Activated CD4-positive, alpha-beta T cell treated with anti-CD3 and anti-CD28 coated beads, Interleukin-2, Interleukin-4, amounts not matched to agents 100 ng/mL and 50 ng/mL, durations not matched to agents 16 hours and 8 hours (primary cell): ENCODE data around the gene ATG2A.

Source experiments
- DNase-seq: peaks from one replicate; pipeline ENCODE4 v3.0.0-alpha.2; 2020; ENCODE audit warnings: low spot score

The ATG2A gene

DNA sequence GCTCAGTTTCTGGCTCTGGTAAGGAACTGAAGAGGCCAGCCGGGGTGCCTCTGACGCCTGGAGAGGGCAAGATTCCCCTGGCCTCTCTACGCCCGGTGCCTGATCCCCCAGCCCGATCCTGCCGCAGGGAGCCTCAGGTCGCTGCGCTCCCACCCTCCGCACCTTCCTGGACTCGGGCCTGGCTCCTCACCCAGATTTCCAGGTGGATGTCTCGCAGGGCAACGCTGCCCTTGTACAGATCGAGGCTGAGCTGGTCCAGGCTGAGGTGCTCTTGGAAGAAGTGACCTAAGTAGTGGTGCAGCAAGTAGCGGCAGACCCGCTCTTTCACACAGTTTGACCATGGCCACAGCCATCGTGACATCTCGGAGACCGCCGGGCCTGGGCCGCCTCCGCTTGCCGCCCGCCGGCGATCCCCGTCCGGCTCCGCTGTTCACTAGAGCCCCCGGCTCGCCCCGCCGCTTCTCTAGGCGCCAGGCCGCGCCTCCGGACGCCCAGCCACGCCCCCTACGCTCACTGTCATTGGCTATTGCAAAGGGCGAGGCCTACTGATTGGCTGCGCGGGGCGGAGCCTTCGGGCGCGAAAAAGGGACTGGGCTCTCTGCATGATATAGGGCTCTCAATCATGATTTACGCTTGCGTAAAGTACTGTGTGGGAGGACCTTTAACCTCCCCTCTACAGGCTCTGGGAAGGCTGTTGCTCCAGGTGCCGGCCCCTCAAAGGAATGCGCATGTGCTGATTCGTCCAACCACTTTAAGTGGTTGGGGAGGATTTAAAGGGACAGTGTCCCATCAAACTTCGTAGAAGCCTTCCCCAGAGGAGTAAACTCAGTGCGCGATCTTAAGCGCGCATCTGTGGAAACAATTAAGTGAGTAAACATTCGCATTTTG is at the start of gene ATG2A:
Gene ATG2A, minus strand, starts transcription at position 435 of the 888 bp plus-strand sequence. Its CDS starts 74 bp downstream, at position 361.
- peak; percentile 99 for DNase-seq

DNA sequence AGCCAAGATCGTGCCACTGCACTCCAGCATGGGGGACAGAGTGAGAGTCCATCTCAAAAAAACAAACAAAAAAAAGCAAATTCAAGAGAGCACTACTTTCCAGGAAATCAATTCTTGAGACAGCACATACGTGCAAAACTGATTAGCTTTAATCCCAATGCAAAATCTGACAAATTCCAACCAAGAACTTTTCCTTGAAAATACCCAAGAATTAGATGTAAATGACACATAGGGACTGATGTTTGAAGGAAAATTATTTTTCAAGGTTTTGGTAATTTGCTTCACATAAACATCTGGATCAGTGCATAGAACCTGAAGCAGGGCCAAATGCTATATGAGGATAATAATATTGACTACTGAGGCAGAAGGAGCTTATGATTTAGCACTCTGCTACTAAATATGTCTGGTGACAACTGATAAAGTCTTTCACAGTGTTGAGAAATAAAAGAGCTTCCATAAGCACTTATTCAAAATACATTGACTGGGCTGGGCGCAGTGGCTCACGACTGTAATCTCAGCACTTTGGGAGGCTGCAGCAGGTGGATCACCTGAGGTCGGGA is 46.1 kb upstream of the ATG2A start:
- DNase-seq, result no peak

DNA sequence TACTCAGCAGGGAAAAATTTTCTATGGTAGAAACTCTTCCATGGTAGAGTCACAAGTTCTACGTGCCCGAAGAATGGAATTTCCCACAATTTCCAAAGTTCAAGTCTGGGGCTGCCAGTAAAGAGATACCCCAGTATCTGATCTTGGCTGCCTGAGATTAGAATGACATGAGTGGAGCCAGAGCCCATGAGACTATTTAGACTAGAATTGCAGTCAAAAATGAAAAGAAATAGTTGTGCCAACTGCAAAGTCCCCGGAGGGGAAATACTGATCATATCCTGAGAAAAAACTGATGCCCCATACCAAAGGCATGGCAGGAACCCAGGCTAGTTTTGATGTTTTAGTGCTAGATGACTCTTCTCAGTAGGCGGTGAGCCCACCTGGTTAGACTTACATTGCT is 43.7 kb upstream of the ATG2A start:
- DNase-seq, result no peak

DNA sequence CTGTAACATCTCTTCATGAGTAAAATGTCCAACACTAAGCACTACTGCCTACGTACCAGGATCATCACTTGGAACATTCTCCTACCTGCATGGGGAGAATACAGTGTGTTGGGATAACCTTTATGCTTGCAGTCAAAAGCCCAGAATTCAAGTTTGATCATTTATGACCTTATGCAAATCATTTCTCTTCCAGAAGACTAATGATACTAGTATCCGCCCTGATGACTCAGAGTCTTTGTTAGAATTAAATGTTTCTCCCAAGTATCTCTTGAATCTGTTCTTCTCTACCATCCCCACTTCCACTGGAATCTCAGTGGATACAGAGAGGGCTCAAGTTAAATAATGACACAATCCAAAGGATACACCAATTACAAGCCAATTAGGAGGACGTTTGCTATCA is 42.5 kb upstream of the ATG2A start:
- DNase-seq, result no peak

DNA sequence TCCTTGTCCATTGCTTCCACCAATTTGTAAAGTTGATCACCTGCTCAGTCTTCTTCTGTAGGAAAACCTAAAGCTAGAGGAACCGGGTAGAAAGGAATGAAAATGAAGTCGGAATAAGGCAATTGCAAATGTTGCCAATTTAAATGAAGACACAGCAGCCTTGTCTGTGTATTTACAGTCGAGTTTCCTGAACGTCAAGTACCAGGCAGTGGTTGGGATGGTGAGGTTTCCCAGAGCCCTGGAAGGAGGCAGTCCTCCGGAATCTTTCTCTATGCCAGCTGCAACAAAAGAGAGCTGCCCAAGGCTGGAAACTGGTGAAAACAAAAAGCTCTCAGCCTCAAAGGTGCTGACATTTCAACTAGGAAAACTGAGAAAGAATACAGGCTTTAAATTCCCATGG is 37.2 kb upstream of the ATG2A start:
- no peak for DNase-seq

DNA sequence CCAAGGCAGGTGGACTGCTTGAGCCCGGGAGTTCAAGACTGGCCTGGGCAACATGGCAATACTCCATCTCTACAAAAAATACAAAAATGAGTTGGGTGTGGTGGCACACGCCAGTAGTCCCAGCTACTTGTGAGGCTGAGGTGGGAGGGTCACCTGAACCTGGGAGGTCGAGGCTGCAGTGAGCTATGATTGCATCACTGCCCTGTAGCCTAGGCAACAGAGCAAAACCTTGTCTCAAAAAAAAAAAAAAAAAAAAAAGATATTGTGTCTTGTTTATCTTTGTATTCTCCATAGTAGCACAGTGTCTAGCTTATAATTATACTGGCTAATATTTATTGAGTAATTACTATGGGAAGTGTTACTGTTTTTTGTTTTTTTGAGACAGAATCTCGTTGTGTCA is 34.5 kb upstream of the ATG2A start:
- no peak for DNase-seq

DNA sequence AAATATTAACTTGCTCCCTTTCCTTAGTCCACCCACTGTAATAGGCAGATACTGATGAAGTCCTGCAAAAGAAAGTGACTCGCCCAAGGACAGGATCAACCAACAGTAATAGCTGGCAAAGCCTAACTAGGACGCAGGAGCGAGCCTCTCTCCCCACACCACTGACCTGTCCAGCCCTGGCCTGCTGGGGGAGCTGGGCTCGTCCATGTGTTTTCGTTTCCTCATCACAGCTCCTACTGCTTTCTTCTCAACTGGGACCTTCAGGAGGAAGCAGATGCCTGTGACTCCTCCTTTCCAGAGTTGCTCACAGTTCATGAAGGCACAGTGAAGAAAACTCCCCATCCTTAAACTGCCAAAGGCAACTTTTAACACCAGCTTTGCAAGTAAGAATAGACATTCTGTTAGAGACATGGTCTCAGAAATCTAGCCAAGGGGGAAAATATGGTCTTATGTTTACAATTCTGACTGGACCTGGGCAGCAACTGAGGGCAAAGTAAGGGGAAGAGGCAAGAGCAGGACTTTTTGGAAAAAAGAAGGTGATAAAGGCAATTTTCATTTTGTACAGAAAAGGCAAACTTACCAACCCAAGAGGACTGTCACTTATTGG is 30.3 kb upstream of the ATG2A start:
- DNase-seq, result no peak

DNA sequence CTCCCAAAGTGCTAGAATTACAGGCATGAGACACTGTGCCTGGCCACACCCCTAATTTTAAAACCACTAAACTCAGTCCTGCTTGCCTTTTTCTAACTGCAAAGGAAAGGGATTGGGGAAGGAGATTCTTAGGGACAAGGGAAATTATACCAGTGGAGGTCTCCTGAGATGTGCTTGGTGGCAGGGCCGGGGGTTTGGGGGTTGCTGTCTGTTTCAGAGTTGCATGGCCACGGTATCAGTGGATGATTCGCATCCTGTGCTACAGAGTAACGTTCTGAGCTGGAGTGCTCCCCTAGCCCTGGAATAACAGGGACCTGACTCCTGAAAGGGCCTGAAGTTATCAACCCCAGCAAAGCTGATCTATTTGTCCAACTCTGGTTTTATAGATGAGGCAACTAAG is 19.5 kb upstream of the ATG2A start:
- DNase-seq, result no peak

DNA sequence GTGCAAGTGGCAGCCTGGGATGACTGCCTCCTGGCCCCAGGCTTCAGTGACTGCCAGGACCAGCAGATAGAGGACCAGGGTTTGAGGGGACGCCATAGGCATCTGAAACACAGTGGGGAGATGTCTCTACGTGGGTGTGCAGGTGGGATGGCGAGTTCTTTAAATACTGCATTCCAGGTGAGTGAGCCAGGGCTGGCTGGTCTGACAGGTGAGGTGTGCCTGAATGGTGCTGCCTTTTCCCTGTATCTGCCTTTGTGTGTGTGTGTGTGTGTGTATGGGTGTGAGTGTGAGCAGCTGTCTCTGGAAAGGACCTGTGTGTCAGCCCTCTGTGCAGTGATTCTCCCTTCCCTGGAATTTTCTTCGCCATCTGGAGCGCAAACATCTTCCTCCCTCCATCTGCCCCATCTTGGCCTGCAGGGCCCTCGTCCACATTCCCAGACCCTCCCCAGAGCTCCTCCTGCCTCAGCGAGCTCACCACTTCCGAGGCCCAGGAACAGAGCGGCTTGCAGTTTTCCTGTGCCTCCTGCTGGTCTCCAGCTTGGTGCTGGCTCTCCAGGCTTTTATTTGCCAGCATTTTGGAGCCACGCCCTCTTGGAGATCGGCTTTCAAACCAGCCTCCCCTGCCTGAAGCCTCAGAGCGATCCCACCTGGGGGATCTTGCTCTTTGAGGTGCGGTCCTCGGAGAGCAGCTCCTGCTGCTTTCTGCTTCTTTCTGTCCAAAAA is 18.5 kb upstream of the ATG2A start, which contains the start of gene GPHA2:
Gene GPHA2, minus strand, starts transcription at position 535 of the 723 bp plus-strand sequence. Its CDS starts 433 bp downstream, at position 102.
- DNase-seq, result no peak

DNA sequence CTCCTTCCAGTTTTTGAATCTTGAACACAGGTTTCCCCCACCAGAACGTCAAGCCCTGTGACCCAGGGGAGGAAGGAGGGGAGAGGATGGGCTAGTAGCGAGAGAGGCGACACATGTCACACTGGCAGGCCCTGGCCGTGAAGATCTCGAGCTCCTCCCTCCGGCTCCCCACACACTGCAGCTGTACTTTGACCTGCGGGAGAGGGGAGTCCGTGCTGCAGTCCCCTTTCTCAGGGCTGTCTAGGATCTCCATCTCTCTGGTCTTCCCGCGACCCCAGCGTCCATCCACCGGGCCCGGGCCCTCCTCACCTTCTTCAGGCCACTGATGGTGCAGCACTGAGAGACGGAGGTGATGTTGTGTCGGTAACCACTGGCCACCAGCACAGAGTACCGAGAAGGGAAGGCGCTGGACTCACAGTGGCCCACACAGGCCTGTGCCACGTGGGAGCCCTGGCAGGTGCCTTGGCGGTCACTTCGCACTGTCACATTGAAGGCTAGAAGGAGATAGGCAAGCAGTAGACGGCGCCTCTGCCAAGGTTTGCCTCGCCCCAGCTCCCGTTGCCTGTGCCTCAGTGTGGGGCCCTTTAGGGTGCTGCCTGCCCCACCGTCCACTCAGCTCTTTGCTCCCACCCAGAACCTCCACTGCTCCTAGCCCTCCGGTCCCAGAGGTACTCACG is 17.8 kb upstream of the ATG2A start:
- no peak for DNase-seq

DNA sequence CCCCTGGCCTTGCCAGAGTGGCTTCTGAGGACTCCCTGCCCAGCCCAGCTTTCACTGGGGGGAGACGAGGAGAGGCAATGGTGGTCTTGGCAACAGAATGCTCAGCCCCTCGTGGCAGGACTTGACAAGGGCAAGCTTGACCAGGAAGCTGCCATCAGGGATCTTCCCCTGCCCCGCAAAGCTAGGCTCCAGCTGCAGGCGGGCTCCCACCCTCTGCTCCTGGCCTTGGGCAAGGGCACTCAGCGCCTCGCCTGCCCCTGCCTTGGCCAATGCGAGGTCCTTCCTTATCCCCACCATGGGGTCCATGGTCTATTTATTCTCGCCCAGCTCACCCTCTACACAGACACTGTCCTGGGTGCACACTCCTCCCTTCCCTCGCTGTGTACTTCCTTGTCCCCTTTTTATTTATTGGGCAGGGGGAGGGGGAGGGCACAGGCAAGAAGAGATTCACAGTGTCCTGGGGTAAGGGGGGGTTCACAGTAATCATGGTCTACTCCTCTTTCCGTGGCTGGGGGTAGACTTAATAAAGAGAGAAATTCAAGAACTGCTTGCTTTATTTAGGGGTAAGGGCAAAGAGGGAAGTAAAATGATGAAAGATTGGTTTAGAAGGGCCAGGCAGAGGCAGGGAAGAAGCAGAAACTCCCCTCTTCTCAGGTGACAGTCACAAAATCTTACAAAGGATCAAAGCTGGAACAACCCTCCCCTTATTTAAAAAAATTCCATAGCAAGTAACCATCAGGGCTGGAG is 17.1 kb upstream of the ATG2A start:
- DNase-seq, result no peak

DNA sequence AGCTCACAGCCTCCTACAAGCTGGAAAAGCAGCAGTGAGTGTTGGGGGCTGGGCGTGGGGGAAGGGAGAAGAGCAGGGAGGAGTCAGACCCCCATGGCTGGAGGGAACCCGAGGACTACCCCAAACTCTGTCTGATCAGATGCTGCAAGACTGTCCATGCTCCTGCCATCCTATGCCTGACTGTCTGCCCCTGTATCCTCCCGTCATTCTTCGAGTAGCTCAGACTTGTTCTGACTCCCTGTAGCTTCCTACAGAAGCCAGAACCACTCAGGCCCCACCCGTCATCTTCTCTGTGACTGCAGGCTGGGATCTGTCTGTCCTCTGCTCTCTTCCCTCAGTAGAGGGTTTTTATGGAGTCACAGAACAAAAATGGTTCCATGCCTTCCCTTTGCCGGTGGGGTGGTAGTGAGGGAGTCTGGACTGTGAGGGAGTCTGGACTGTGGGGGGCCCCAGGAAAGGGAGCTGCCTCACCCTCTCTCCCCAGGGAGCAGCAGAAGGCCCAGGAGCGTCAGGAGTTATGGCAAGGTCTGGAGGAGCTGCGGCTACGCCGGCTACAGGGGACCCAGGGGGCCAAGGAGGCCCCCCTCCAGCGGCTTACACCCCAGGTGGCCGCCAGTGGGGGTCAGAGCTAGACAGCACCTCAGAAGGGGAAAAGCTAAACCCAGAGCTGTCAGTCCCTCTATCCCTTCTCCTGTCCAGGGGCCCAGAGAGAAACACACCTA is 16.4 kb upstream of the ATG2A start:
- no peak for DNase-seq

DNA sequence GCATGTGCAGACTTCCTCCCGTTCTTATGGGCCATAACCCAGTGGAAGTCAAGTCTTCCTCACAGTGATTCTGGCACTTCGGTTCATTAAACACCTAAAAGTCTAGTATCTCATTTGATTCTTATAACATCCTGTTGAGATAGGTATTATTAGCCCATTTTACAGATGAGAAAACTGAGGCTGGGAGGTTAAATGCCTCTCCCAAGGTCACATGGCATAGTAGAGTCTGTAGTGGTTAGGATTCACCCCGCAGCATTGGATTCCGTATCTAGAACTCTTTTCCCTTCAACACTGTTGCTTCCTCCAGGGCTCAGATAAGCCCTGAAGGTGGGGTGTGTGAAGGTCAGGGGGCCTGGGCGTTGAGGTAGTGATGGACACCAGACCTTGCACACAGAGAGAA is 15.3 kb upstream of the ATG2A start:
- DNase-seq, result no peak

DNA sequence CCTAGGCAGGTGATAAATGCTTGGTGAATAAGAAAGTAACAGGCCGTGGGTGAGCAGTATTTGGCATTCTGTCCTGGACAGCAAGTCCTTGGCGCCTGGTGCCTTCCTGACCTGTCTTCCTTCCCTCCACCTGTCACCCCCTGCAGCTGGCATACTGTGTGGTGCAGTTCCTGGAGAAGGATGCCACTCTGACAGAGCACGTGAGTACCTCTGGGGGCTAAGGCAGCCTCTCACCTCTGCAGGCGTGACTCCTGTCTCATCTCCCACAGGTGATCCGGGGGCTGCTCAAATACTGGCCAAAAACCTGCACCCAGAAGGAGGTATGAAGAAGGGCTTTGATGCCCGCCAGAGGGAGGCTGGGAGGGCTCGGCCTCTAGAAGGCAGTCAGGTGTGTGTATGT is 14.3 kb upstream of the ATG2A start:
- no peak for DNase-seq

DNA sequence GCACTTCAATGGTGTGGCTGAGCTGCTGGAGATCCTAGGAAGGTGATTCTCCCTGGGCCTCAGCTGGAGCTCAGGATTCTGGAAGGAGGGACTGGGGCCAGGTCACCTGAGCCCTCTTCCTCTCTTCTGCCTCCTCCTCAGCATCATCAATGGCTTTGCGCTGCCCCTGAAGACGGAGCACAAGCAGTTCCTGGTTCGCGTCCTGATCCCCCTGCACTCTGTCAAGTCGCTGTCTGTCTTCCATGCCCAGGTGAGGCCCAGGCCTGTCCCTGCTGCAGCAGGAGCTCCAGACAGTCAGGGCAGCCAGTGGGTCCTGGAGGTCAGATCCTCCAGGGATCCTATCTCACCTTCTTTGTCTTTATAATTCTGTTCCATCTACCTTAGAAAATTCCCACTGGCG is 13.3 kb upstream of the ATG2A start:
- no peak for DNase-seq

DNA sequence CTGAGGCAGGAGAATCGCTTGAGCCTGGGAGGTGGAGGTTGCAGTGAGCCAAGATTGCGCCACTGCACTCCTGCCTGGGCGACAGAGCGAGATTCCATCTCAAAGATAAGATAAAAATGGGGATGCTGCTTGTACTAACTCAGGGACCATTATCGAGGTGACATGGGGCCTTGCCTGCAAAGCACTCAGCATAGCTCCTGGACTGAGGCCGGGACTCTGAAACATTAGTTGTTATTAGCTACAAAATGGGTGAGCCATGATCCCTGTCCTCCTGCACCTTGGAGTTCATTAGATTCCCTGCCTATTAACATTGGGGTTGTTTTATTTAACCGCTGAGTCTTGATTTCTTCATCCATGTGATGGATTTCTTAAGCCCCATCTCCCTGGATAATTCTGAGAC is 12.6 kb upstream of the ATG2A start:
- DNase-seq, result no peak

DNA sequence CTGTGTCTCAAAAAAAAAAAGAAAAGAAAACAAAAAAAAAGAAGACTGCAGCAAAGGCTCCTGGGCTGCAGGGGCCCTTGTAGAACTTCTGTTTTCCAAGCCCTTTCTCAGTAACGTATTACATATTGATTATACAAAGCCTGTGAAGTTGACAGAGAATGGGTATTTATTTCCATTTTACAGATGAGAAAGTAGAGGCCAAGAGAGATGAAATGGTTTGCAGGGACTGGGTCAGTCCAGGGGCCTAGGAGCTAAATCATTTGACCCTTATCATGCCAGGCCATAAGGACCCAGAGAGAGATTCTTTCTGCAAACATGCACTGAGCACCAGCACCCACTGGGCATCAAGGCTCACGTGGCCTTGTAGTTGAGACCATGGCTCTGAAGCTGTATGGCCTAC is 11.9 kb upstream of the ATG2A start:
- no peak for DNase-seq

DNA sequence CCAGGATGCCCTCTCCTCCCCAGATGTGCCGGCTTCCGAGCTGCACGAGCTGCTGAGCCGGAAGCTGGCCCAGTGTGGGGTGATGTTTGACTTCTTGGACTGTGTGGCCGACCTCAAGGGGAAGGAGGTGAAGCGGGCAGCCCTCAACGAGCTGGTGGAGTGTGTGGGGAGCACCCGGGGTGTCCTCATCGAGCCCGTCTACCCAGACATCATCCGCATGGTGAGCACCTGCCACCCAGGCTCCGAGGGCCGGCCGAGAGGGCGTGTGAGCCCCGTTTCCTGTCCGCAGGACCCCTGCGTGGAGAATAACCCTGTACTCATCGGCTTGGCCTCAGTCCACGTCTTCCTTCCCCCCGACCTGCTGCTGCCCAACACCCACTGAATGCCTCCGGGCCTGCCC is 9.7 kb upstream of the ATG2A start:
- DNase-seq, result no peak

DNA sequence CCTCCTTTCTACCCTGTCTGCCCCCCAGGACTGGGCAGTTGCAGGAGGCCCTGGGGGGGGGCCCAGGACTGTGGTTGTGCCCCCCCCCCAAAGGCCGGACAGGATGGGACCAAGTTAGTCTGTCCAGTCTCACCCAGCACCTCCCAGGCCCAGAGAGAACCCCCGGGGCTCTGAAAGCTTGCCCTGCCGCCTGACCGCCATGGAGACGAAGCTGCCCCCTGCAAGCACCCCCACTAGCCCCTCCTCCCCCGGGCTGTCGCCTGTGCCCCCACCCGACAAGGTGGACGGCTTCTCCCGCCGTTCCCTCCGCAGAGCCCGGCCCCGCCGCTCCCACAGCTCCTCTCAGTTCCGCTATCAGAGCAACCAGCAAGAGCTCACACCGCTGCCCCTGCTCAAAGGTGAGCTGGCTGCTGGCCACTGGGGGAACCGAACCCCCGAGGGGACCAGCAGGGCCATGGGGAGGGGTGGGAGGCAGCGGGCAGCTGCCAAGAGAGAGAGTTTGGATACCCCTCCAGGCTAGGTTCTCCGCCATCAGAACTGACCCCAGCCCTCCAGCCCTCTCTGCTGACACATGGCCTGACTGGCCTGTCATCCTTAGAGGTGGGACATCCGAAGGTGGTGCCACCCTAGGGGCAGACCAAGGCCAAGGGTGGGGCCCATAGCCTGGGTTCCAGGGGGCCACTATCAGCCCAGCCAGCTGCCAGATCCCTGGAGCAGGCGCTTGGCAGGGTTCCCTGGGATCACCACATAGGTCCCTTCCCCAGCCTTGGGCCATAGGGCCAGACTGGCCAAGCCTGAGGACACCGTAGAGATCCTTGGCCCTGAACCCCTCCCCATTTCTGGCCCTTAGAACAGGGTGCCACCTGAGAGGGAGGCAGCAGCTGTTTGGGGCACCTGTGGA is 8.8 kb upstream of the ATG2A start:
- DNase-seq, result no peak

DNA sequence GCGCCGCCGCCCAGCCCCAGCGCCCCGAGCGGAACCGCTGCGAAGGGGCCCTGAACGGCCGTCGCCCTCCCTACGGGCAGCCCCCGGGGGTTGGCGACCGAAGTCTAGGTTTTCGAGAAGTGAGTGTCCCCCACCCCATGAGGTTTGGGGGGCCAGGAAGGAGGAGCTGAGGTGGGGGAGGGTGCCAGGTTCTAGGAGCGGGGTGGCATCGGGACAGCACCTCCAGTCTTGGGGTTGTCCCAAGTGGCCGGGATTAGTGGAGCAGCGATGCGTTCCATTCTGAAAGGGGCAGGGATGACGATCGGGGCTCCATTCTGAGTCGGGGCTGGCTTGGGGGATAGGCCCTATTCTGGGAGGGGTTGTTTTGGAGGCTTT is 7.9 kb upstream of the ATG2A start:
- DNase-seq, result no peak
